ENCODE data around the gene HHLA2.
A peak's percentile ranks its signal among the peaks of the same experiment; 100 is the strongest.

Gene HHLA2

GRCh38 chr3:108297647-108298046 lies 1.3 kb downstream of the HHLA2 start:
- DNase-seq (ENCODE audit: low read depth): no peak
- no peak overlapping the region for H3K4me3 ChIP-seq (ENCODE audit: control insufficient read depth, low read depth, low read length)
- TF ChIP-seq CTCF (conservative IDR thresholded peaks at IDR 0.05; ENCODE audit: control insufficient read depth, insufficient read depth, low read depth, low read length): no peak

GRCh38 chr3:108298056-108298455 lies 1.7 kb downstream of the HHLA2 start:
- DNase-seq (ENCODE audit: low read depth): no peak
- no peak overlapping the region for H3K4me3 ChIP-seq (ENCODE audit: control insufficient read depth, low read depth, low read length)
- TF ChIP-seq CTCF (conservative IDR thresholded peaks at IDR 0.05; ENCODE audit: control insufficient read depth, insufficient read depth, low read depth, low read length): no peak

GRCh38 chr3:108300103-108300849 lies 3.9 kb downstream of the HHLA2 start:
- no peak for DNase-seq (ENCODE audit: low read depth)
- H3K4me3 ChIP-seq (ENCODE audit: control insufficient read depth, low read depth, low read length): no peak overlapping the region
- TF ChIP-seq CTCF (conservative IDR thresholded peaks at IDR 0.05; ENCODE audit: control insufficient read depth, insufficient read depth, low read depth, low read length): no peak

- TF ChIP-seq CTCF (conservative IDR thresholded peaks at IDR 0.05; ENCODE audit: control insufficient read depth, insufficient read depth, low read depth, low read length): no peak
- H3K4me3 ChIP-seq (ENCODE audit: control insufficient read depth, low read depth, low read length): no peak overlapping the region
- DNase-seq (ENCODE audit: low read depth): no peak
These were observed 5.5 kb downstream of the HHLA2 start for GRCh38 chr3:108301695-108302404.

GRCh38 chr3:108302570-108302969 lies 6.2 kb downstream of the HHLA2 start:
- no peak for TF ChIP-seq CTCF (conservative IDR thresholded peaks at IDR 0.05; ENCODE audit: control insufficient read depth, insufficient read depth, low read depth, low read length)
- H3K4me3 ChIP-seq (ENCODE audit: control insufficient read depth, low read depth, low read length): no peak overlapping the region
- DNase-seq (ENCODE audit: low read depth): no peak

GRCh38 chr3:108305484-108306172 lies 9.3 kb downstream of the HHLA2 start:
- H3K4me3 ChIP-seq (ENCODE audit: control insufficient read depth, low read depth, low read length): no peak overlapping the region
- DNase-seq (ENCODE audit: low read depth): peak; percentile 11
- TF ChIP-seq CTCF (conservative IDR thresholded peaks at IDR 0.05; ENCODE audit: control insufficient read depth, insufficient read depth, low read depth, low read length): no peak

All from fibroblast of mammary gland (primary cell).